Measurements from ENCODE around the gene PLCXD1.

- TF ChIP-seq GATA2 (IDR thresholded peaks at IDR 0.05; ENCODE audit: low read depth, low read length) (no peak), GATA3 (IDR thresholded peaks at IDR 0.05; ENCODE audit: low read depth, low read length) (no peak)
Measured at GRCh38 chrX:285076-285677, 4.0 kb downstream of the PLCXD1 start.

Data from SH-SY5Y (cell line).